ENCODE results near the gene WDR11. TPM values are rescaled to one million over a fixed set of nuclear protein-coding genes. Genes with fewer than 3 reads are reported as not detected.

Gene WDR11
- total RNA-seq, 1 donor from 2014 or later: 62.2 TPM

- DNase-seq (ENCODE audit: low spot score) (no peak), ATAC-seq (no peak)
- intact Hi-C loops (cut with DNase I): no loop called here
Measured at GRCh38 chr10:120938822-120939221, 87.7 kb downstream of the WDR11 start.

GRCh38 chr10:120940299-120940900 is 89.2 kb downstream of the WDR11 start:
- intact Hi-C loops (cut with DNase I): no loop called here
- ATAC-seq: no peak
- no peak for DNase-seq (ENCODE audit: low spot score)

- intact Hi-C loops (cut with DNase I): no loop called here
- ATAC-seq (no peak), DNase-seq (ENCODE audit: low spot score) (no peak)
Measured at GRCh38 chr10:120941501-120941900, 90.3 kb downstream of the WDR11 start.

GRCh38 chr10:120942806-120943413 is 91.7 kb downstream of the WDR11 start:
- ATAC-seq (peak; percentile 94), DNase-seq (ENCODE audit: low spot score) (peak; percentile 92)
- intact Hi-C loops (cut with DNase I): no loop called here

- intact Hi-C loops (cut with DNase I): no loop called here
- ATAC-seq (no peak), DNase-seq (ENCODE audit: low spot score) (no peak)
Measured at GRCh38 chr10:120943542-120943941, 92.4 kb downstream of the WDR11 start.

GRCh38 chr10:120944586-120945125 is 93.5 kb downstream of the WDR11 start:
- no peak for DNase-seq (ENCODE audit: low spot score)
- ATAC-seq: no peak
- intact Hi-C loops (cut with DNase I): no loop called here

GRCh38 chr10:120945182-120945581 is 94.0 kb downstream of the WDR11 start:
- ATAC-seq: no peak
- intact Hi-C loops (cut with DNase I): no loop called here
- DNase-seq (ENCODE audit: low spot score): no peak

GRCh38 chr10:120945801-120946302 is 94.7 kb downstream of the WDR11 start:
- no peak for ATAC-seq
- intact Hi-C loops (cut with DNase I): no loop called here
- DNase-seq (ENCODE audit: low spot score): no peak

GRCh38 chr10:120946497-120946896 is 95.3 kb downstream of the WDR11 start:
- no peak for DNase-seq (ENCODE audit: low spot score)
- intact Hi-C loops (cut with DNase I): no loop called here

GRCh38 chr10:120948889-120949608 is 97.9 kb downstream of the WDR11 start:
- DNase-seq (ENCODE audit: low spot score): peak; percentile 84
- peak; percentile 97 for ATAC-seq
- intact Hi-C loops (cut with DNase I): no loop called here

More at GRCh38 chr10:120946497-120946896, 95.3 kb downstream of the WDR11 start:
- no peak for ATAC-seq

GRCh38 chr10:120949609-120950031 is 98.5 kb downstream of the WDR11 start:
- intact Hi-C loops (cut with DNase I): no loop called here
- peak; percentile 66 for ATAC-seq
- DNase-seq (ENCODE audit: low spot score): no peak

GRCh38 chr10:120950051-120950561 is 98.9 kb downstream of the WDR11 start:
- ATAC-seq (peak; percentile 69), DNase-seq (ENCODE audit: low spot score) (no peak)
- intact Hi-C loops (cut with DNase I): no loop called here

GRCh38 chr10:120951288-120951687 is 100.1 kb downstream of the WDR11 start:
- intact Hi-C loops (cut with DNase I): no loop called here
- no peak for DNase-seq (ENCODE audit: low spot score)
- ATAC-seq: no peak

- intact Hi-C loops (cut with DNase I): no loop called here
- ATAC-seq: no peak
- no peak for DNase-seq (ENCODE audit: low spot score)
Measured at GRCh38 chr10:120953897-120954296, 102.7 kb downstream of the WDR11 start.

Measured in sciatic nerve (tissue), 2 donors.